Activated CD4-positive, CD25-positive, alpha-beta regulatory T cell treated with anti-CD3 and anti-CD28 coated beads, Interleukin-2, amount 50 U/mL, for 72 hours (primary cell): ENCODE measurements around the gene ELOVL7.
"Not testable (repeated sequence)": the region's sequence is repeated elsewhere in the genome, so short reads cannot be mapped to it uniquely, and the experiment has no call there.

ENCODE experiments used
- DNase-seq: peaks from one replicate; pipeline ENCODE4 v3.0.0; 2021

The ELOVL7 gene

DNA sequence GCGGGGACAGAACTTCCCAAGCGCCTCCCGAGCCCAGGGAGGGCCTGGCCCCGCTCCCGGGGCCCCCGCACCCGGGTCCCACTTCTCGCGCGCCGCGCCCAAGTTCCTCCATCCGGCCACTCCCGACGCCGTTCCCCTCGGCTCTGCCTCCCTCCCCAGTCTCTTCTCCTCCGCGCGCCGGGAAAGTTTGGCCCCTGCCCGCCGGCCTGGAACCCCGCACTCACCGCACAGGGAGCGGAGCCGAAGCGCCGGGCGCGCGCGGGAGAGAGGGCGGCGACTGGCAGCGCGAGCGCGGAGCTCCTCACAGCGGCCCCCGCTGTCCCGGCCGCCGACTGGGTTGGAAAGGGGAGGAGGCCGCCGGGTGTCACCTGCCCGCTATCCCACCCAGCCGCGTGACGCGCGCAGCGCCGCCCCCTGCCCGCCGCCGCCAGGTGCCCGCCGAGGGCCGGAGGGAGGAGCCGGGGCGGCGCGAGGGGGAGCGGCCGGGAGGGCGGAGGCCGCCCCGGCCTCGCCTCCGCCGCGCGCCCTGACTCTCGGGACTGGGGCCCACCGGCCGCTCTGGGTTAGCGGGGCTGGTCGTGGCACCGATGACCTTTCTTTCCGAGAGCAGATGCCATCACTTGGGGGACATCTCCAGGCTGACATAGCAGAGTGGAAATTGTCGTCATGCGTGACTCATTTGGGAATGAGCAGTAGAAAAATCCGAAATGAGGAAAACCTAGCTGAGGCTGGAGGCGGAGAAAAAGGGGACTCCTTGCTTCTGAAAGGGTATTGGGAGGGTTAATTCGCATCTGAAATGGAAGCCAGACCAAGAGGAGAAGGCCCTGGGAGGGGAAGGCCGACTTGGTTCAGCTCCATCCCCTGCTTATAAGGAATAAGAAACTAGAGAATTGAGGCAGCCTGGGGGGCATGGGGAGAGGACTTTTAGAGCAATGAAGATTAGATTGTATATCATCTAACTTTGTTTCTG lies at the start of gene ELOVL7:
ELOVL7 (minus strand) TSS at position 334 of the 970 bp plus-strand sequence. CDS start 56,872 bp downstream, outside the sequence.
- DNase-seq, result no peak

DNA sequence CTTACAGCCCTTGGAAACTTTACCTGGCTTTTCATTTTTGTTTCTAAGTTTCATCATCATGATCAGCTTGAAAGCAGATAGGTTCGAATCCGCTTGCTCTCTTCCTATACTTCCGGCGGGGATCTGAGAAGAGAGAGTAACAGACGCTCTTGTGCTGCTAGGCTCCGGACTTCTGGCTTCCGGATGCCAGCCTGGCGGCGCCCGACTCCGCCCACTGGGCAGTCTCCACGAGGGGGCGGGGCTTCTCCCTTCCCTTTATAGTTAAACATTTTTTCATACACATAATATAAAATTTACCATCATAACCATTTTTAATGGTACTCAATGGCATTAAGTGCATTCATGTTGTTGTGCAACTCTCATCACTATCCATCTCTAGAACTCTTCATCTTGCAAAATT lies 49.5 kb upstream of the ELOVL7 start:
- no peak for DNase-seq

DNA sequence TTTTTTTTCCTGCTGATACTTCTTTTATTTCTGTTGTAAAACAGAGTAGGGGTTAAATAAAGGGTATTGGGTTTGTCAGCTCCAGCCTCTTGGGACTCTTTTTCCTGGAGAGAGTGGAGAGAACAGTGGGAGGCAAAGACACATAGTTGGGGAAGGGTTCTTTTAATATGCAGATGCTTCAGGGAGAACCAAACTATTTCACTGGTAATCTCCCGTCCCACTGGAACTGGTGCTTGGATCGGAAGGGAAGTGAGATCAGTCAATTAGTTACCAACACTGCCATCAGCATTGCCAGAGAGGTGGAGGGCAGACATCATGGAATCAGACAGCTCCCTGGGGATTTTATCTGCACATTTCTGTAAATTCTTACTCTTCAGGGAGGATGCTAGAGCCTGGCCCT lies 47.6 kb upstream of the ELOVL7 start:
- no peak for DNase-seq

DNA sequence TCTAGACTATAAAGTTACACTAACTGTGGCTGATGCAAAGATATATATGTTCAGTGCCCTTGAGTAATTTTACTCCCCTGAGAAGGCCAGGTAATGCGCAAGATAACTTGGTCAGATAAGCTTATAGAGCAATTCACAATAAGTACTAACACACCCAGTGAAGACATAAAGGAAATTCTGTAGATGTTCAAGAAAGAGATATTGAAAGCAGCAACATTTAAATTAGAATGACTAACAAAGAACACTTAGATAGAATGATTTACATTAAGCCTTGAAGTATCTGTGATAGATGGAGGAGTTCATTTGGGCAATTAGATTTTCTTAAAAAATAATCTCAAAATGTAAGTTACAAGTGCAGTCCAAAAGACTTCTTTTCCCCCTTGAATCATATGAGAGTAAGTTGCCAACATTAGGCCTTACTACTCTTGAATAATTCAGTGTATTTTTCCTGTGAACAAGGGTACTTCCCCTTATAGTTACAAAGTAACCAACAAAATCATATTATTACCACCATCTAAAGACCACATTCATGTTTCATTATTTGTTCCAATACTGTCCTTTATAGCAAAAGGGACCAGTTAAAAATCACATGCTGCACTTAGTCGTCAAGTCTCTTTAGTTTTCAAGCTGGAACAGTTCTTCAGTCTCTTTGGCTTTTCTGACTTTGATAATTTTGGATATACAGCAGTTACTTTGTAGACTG lies 44.4 kb upstream of the ELOVL7 start:
- no peak for DNase-seq

DNA sequence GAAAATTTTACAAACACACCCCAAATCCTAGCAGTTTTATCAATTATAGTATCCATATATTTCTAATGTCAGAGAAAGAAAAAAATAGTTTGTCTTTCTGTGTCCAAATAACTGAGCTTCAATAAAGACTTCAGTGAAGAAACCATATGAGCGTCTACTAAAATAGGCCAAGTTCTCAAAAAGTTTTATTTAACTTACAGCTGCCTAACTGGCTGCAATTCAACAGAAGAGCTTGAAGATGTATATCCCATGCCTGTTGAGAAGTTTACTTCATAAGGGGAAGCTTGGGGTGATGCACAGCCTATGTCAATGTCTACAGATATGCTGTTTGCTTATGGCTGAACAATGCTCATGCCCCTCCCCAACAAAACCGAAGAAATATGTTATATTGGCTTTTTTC lies 43.7 kb upstream of the ELOVL7 start:
- no peak for DNase-seq

DNA sequence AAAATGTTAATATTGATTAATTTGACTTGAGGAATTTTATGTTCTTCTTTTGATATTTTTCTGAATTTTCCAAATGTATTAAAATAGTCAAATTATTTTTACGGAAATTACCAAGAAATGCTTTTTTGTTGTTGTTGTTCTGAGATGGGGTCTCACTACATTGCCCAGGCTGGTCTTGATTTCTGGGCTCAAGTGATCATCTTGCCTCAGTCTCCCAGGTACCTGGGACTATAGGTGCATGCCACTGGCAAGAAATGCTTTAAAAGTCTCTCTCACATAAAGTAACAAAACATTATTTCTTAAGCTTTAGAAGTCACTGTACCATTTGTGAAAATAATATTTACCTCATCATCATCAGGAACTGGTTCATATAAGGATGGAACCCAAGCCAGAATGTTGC lies 43.0 kb upstream of the ELOVL7 start:
- no peak for DNase-seq

DNA sequence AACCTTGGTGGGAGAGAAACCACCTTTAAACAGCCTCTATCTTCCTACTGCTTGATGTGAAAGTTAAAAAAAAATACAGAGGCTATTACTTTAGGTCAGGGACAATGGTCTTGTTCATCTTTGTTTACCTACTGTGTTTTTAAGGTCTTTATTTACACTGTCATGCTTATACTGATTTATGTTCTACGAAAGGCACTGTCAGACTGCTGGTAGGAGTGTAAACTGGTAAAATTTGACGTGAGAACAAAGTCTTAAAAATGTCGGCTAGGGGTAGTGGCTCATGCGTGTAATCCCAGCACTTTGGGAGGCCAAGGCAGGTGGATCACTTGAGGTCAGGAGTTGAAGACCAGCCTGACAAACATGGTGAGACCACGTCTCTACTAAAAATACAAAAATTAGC lies 42.1 kb upstream of the ELOVL7 start:
- DNase-seq, result no peak

DNA sequence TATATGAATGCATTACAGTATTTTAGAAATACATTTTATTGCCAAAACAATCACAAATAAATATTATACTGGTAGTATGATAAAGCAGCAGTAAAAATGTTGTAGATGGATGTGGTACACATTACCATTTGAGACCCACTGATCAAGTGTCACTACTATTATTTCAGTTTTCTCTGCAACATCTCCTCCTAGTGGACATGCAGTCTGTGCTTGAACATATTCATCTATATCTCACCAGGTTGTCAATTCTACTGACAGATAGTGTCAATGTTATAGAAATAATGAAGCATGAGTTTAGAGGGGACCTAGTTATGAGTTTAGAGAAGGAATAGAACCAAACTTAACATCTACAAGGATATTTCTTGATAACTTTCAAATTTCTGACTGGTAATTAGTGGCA lies 39.2 kb upstream of the ELOVL7 start:
- no peak for DNase-seq

DNA sequence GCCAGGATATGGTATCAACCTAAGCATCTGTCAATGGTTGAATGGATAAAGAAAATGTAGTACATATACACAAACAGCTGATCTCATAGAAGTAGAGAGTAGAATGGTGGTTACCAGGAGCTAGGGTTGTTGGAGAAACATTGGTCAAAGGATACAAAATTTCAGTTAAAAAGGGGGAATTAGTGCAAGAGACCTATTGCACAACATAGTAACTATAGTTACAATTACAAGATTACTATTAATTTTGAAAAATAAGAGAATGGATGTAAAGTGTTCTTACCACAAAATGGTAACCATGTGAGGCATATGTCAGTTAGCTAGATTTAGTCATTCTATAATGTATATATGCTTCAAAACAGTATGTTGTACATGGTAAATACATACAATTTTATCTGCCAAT lies 28.8 kb upstream of the ELOVL7 start:
- DNase-seq, result no peak

DNA sequence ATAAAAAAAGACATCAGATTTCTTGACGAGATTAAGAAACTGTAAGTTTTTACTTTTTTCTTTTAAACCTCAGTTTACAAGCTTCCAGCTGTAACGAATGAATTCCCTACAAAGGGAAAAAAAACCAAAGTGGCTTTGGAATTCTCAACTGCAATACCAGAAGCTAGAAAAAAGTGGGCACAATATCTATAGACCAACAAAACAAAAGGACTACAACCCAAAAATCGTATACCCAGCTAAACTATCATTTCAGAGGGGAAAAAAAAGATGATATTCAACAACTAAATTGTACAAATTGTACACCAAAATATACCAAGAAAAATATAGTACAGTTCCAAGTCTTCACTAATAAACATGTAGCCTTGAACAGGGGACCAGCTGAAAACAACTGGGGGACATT lies 26.8 kb upstream of the ELOVL7 start:
- DNase-seq, result no peak

DNA sequence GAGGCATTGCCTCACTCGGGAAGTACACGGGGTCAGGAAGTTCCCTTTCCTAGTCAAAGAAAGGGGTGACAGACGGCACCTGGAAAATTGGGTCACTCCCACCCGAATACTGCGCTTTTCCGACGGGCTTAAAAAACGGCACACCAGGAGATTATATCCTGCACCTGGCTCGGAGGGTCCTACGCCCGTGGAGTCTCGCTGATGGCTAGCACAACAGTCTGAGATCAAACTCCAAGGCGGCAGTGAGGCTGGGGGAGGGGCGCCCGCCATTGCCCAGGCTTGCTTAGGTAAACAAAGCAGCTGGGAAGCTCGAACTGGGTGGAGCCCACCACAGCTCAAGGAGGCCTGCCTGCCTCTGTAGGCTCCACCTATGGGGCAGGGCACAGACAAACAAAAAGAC lies 16.5 kb upstream of the ELOVL7 start:
- not testable (repeated sequence) for DNase-seq

DNA sequence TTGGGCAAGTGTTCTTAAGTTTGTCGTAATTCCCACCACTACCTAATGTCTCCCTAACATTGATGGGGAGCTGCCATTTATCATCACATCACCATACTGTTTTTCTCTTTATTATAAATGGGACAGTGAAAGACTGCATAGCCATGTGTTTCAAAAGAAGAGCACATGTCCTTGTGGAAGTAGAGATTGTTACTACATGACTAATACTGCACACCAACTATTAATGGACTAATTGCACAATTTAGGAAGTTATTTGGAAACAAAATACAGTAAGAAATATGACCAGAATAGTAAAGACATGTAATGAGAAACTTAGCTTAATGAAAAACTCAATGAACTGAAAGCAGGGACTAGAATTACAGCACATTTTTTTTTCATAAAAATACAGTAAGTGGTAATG lies 12.0 kb upstream of the ELOVL7 start:
- no peak for DNase-seq

DNA sequence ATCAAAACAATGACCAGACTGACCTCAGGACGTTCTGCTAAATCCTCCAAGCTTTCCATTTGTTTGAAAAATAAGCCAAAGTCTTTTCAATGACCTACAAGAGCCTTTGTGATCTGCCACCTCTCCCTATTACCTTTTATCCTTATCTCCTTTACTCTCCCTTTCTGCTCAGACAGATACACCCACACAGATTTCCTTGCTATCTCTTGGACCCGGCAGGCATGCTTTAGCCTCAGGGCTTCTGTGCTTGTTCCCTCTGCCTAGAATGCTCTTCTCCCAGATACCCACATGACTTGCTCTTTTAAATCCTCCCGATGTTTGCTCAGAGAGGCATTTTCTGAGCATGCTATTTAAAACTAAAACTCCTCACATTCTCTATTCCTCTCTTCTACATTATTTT lies 8.9 kb upstream of the ELOVL7 start:
- no peak for DNase-seq

DNA sequence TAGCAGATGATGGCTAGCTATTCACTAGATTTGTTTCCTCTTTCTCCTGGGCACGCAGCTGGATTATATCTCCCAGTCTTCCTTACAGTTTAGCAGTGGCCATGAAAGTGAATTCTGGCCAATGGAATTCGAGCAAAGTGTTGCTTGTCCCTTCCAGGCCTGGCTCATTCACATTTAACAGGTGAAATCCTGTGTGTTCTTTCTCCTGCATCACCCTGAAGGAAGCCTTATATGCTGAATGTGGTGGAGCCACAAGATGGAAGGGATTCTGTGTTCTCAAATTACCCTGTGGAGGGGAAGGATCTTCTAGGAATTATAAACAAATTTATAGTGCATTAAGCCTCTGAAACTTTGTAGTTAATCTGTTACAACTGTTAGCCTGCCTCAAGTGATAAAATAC lies 8.2 kb upstream of the ELOVL7 start:
- DNase-seq, result no peak

DNA sequence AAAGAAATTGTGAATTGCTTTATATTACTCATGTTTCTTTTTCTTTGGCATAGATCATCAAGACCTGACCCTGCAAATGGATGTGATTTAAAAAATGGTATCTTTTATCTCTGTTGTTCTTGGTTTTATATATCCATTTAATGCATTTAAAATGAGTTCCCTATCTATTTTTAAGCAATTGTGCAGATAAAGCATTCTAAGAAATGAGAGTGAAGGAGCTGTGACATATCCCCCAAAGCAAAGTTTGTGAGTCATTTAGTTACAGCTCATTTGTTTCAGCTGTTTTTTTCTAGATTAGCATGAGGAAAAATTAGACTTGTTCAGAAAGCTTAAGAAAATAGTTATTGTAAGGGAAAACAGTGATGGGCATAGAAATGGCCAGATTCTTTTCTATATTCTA lies 7.6 kb upstream of the ELOVL7 start:
- DNase-seq, result no peak

DNA sequence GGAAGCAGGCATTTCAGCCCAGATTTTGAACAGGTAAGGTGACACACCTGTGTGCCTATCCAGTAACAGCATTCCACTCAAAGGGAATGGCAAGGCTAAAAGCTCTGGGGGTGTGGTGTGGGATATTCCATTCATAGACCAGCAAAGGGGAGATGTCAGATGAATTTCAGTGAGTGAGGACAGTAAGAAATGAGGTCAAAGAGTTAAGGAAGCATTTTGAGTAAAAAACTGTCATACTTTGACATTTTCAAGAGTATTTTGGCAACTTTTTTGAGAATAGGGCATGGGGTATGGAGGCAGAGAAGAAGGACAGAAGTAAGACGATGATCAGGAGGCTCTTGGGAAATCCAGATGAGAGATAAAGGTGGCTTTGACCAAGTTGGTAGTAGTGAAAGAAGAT lies 2.2 kb upstream of the ELOVL7 start:
- DNase-seq, result no peak

DNA sequence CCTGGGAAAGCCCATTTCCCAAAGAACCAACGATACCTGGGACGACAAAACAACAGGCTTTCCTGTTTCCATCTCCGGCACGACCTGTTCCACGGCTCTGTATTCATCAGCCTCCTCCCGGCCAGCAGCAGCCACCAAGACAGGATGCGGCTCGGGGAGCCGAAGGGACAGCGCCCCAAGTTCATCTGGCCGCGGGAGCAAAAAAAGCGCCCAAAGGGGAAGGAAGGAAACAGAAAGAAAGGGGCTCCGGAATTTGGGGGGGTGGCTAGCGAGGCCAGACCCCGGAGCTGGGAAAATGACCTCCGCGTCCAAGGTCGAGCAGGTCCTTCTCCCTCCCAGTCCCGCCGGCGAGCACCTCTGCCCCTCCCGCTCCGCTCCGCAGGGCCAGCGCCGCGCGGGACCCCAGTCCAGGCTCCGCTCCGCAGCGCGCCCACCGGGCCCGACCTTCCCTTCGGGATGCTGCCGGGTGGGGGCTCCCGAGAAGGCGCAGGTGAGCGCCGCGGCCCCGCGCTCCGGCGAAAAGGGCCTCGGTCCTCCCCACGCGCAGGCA lies 608 bp downstream of the ELOVL7 start:
- DNase-seq, result no peak

DNA sequence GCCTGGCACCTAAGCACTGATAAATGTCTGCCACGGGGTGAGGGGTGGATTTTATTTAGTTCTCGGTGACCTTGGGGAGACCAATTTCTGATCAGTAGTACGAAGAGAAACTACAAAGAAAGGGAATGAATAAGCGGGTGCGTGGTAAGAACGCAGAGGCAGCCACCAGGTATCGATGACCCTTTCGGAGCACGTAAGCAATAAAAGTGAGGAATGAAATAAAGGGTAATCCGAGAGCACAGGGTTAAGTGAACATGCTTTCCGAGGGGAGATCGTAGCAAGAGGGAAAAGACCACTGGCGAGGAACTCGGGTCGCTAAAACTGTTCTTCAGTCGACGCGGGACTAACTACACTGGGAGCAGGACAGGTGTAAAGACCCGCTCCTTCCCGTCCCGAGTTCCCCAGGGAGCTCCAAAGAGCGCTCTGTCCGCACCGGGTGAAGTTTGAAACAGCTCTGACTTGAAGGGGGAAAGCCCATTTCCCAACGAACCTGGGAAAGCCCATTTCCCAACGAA lies 1.1 kb downstream of the ELOVL7 start:
- DNase-seq, result no peak

DNA sequence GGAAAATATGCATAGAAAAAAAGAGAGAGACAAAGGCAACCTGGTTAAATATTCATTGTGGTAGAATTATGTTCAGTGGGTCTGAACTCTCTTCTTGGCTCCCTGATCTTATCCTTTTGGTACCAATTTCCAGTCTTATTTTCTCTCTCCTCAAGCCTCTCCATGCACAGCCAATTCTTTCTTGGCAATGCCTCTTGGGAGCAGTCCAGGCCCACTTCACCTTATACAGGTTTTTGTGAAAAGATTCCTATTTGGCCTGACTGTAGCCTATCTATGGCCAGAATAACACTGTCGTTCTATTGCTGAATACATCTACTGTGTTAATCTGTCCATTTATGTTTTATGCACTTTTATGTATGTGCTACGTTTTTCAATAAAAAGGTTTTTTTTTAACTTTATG lies 2.7 kb downstream of the ELOVL7 start:
- no peak for DNase-seq

DNA sequence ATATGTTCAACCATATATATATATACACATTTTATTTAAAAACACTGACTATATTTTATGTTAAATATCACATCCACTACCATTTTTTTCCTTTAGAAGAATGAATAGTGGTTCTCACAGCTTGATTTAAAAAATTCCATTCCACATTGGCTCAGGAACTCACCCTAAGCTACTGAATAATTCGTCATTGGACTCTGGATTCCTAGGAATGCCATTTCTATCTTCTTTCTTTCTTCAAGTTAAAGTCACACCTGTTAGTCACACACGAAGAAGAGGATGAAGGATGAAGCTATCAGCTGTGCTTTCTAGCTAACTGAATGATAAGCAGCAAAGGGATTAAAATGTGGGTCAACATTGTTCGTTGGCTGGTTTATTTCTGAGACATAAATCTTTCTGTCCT lies 7.9 kb downstream of the ELOVL7 start:
- no peak for DNase-seq

DNA sequence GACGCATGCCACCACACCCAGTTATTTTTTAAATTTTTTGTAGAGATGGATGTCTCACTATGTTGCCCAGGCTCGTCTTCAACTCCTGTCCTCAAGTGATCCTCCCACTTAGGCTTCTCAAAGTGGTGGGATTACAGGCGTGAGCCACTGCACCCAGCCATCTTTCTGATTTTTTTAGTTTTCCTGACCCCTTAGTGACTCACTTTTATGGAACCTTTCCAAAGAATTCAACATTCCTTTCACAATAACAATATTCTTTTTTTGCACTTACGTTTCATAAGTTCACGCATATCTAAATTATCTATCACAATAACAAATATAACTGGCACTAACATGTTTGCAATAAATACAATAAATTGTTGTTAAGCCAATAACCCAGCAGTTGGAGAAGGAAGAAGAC lies 8.5 kb downstream of the ELOVL7 start:
- DNase-seq, result no peak

DNA sequence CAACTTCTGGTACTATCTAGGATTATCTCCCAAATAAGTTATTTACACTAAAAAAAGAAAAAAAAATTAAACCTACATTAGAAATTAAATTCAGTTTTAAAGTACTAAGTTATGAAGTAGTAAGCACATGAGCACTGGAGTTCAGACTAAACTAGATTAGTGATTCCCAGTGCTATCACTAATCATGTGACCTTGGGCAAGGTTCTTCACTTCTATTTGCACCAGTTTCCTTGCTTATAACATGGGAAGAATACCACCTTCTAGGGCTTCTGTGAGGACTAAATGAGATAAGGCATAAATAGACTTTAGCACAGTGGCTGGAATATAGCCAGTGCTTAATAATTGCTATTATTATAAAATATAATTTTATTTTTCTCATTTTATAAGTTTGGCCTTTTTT lies 10.5 kb downstream of the ELOVL7 start:
- no peak for DNase-seq

DNA sequence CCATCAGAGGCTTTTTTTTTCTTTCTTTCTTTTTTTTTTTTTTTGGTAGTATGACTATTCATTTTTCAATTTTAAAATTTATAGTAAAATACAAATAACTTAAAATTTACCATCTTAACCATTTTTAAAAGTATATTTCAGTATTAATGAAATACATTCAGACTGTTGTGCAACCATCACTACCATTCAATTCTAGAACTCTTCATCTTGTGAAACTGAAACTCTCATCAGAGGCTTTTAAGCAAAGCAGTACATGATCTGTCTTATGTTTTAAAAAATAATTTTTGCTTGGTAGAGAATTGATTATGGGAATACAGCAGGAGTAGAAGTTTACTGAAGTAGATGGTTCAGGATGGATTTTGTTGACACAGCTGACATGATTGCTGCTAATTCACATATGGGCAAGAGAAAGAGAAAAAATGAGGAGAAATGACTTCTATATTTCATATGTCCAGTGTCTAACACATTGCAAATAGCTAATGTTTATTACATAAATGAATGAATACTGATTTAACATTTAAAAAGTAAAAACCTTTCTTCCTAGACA lies 13.4 kb downstream of the ELOVL7 start:
- DNase-seq, result no peak
